ENCODE data around the gene DNTT. TPM values are rescaled to one million over a fixed set of nuclear protein-coding genes. Genes with fewer than 3 reads are reported as not detected.

DNTT gene
- total and polyA plus RNA-seq, 2 of the 13 experiments (the other 11 are each of a cell fraction or from before 2014, with no cell fraction given), result not detected

DNA sequence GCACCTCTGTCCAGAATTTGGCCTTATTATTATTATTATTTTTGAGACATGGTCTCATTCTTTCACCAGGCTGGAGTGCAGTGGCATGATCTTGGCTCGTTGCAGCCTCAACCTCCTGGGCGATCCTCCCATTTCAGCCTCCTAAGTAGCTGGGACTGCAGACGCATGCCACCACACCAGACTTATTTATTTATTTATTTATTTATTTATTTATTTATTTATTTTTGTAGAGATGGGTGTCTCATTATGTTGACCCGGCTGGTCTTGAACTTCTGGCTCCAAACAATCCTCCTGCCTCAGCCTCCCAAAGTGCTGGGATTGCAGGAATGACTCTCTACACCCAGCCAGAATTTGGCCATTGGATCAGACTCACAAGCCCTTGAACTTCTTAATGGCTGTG is 39.3 kb upstream of the DNTT start:
- CTCF ChIA-PET (ENCODE audit: low intra/inter-chr PET ratio, low total read pairs), result no interaction called here
- BruUV-seq (replicated peaks), result no TSS peak
- no peaks in the 10 kb centered on the region for H3K4me1 ChIP-seq (ENCODE audit: insufficient read depth, low read length)
- TF ChIP-seq ZNF17 (CRISPR knock-in tag; IDR thresholded peaks at IDR 0.05), result no peak
- TF ChIP-seq ZNF605 (CRISPR knock-in tag; IDR thresholded peaks at IDR 0.05), result no peak
- TF ChIP-seq, protein P1, sequence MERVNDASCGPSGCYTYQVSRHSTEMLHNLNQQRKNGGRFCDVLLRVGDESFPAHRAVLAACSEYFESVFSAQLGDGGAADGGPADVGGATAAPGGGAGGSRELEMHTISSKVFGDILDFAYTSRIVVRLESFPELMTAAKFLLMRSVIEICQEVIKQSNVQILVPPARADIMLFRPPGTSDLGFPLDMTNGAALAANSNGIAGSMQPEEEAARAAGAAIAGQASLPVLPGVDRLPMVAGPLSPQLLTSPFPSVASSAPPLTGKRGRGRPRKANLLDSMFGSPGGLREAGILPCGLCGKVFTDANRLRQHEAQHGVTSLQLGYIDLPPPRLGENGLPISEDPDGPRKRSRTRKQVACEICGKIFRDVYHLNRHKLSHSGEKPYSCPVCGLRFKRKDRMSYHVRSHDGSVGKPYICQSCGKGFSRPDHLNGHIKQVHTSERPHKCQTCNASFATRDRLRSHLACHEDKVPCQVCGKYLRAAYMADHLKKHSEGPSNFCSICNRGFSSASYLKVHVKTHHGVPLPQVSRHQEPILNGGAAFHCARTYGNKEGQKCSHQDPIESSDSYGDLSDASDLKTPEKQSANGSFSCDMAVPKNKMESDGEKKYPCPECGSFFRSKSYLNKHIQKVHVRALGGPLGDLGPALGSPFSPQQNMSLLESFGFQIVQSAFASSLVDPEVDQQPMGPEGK (CRISPR knock-in tag; IDR thresholded peaks at IDR 0.05), result no peak
- TF ChIP-seq ZNF367 (CRISPR knock-in tag; IDR thresholded peaks at IDR 0.05; ENCODE audit: borderline replicate concordance), result no peak
- TF ChIP-seq ZNF296 (CRISPR knock-in tag; conservative IDR thresholded peaks at IDR 0.05), result no peak
- no peak for TF ChIP-seq SKI (IDR thresholded peaks at IDR 0.05; ENCODE audit: partially characterized antibody)
- no peak for TF ChIP-seq ZNF282 (IDR thresholded peaks at IDR 0.05; ENCODE audit: partially characterized antibody)
- TF ChIP-seq, protein P2, sequence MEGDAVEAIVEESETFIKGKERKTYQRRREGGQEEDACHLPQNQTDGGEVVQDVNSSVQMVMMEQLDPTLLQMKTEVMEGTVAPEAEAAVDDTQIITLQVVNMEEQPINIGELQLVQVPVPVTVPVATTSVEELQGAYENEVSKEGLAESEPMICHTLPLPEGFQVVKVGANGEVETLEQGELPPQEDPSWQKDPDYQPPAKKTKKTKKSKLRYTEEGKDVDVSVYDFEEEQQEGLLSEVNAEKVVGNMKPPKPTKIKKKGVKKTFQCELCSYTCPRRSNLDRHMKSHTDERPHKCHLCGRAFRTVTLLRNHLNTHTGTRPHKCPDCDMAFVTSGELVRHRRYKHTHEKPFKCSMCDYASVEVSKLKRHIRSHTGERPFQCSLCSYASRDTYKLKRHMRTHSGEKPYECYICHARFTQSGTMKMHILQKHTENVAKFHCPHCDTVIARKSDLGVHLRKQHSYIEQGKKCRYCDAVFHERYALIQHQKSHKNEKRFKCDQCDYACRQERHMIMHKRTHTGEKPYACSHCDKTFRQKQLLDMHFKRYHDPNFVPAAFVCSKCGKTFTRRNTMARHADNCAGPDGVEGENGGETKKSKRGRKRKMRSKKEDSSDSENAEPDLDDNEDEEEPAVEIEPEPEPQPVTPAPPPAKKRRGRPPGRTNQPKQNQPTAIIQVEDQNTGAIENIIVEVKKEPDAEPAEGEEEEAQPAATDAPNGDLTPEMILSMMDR (CRISPR knock-in tag; IDR thresholded peaks at IDR 0.05), result no peak
- no peak for TF ChIP-seq ZBTB7A (CRISPR knock-in tag; IDR thresholded peaks at IDR 0.05)
- TF ChIP-seq PHF5A (CRISPR knock-in tag; IDR thresholded peaks at IDR 0.05; ENCODE audit: low read depth, unreplicated experiment), result no peak
- TF ChIP-seq LCORL (IDR thresholded peaks at IDR 0.05), result no peak
- TF ChIP-seq LCORL (CRISPR knock-in tag; IDR thresholded peaks at IDR 0.05), result no peak
- no peak for TF ChIP-seq ZFY (CRISPR knock-in tag; IDR thresholded peaks at IDR 0.05)
- TF ChIP-seq ZNF317 (CRISPR knock-in tag; IDR thresholded peaks at IDR 0.05), result no peak
- no peak for TF ChIP-seq HES4 (CRISPR knock-in tag; IDR thresholded peaks at IDR 0.05; ENCODE audit: borderline replicate concordance)
- TF ChIP-seq, protein P3, sequence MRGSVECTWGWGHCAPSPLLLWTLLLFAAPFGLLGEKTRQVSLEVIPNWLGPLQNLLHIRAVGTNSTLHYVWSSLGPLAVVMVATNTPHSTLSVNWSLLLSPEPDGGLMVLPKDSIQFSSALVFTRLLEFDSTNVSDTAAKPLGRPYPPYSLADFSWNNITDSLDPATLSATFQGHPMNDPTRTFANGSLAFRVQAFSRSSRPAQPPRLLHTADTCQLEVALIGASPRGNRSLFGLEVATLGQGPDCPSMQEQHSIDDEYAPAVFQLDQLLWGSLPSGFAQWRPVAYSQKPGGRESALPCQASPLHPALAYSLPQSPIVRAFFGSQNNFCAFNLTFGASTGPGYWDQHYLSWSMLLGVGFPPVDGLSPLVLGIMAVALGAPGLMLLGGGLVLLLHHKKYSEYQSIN (CRISPR knock-in tag; IDR thresholded peaks at IDR 0.05; ENCODE audit: borderline replicate concordance), result no peak
- no peak for TF ChIP-seq PCBP2 (optimal IDR thresholded peaks at IDR 0.05; ENCODE audit: low read depth, low read length, poor library complexity, severe bottlenecking)
- TF ChIP-seq, protein P4, sequence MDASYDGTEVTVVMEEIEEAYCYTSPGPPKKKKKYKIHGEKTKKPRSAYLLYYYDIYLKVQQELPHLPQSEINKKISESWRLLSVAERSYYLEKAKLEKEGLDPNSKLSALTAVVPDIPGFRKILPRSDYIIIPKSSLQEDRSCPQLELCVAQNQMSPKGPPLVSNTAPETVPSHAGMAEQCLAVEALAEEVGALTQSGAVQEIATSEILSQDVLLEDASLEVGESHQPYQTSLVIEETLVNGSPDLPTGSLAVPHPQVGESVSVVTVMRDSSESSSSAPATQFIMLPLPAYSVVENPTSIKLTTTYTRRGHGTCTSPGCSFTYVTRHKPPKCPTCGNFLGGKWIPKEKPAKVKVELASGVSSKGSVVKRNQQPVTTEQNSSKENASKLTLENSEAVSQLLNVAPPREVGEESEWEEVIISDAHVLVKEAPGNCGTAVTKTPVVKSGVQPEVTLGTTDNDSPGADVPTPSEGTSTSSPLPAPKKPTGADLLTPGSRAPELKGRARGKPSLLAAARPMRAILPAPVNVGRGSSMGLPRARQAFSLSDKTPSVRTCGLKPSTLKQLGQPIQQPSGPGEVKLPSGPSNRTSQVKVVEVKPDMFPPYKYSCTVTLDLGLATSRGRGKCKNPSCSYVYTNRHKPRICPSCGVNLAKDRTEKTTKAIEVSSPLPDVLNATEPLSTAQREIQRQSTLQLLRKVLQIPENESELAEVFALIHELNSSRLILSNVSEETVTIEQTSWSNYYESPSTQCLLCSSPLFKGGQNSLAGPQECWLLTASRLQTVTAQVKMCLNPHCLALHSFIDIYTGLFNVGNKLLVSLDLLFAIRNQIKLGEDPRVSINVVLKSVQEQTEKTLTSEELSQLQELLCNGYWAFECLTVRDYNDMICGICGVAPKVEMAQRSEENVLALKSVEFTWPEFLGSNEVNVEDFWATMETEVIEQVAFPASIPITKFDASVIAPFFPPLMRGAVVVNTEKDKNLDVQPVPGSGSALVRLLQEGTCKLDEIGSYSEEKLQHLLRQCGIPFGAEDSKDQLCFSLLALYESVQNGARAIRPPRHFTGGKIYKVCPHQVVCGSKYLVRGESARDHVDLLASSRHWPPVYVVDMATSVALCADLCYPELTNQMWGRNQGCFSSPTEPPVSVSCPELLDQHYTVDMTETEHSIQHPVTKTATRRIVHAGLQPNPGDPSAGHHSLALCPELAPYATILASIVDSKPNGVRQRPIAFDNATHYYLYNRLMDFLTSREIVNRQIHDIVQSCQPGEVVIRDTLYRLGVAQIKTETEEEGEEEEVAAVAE (CRISPR knock-in tag; IDR thresholded peaks at IDR 0.05; ENCODE audit: borderline replicate concordance), result no peak

More for the DNA sequence above, 39.3 kb upstream of the DNTT start:
- ATAC-seq (no peak), DNase-seq (ENCODE audit: low spot score) (no peak), FAIRE-seq (no peak)
- H4K20me1 ChIP-seq (ENCODE audit: insufficient read depth, low read length), result 0 out of 2 replicates have a peak, but pooled peaks cover 2% of the 10 kb centered on the region
- 64% methylated on average over 4 of the region's 4 CpGs for WGBS (ENCODE audit: low lambda C conversion rate)
- no peaks in the 10 kb centered on the region for H3K9me3 ChIP-seq (ENCODE audit: low read length)
- POLR2A ChIA-PET, result no interaction called here
- no peak overlapping the region for H3K27ac ChIP-seq (ENCODE audit: extremely low read length, insufficient read depth, low read length)
- no peak overlapping the region for H3K9ac ChIP-seq (ENCODE audit: insufficient read depth, low read depth, low read length)
- no peaks in the 10 kb centered on the region for H3K79me2 ChIP-seq (ENCODE audit: insufficient read depth, low read length)
- H3K4me3 ChIP-seq (replicated peaks in 1 of 3; ENCODE audit: insufficient read depth in 1 of 3, low read depth in 2 of 3, low read length in 3 of 3), result no peak overlapping the region
- H3K27me3 ChIP-seq (ENCODE audit: control insufficient read depth in 1 of 2, insufficient read depth in 2 of 2, low read length in 2 of 2), result peaks cover 0 to 5% of the 10 kb centered on the region in 2 experiments; a peak in 1 of 5 replicates
- intact Hi-C loops (cut with micrococcal nuclease; ENCODE audit: unreplicated experiment), result no loop called here
- H3K36me3 ChIP-seq (replicated peaks in 1 of 2; ENCODE audit: control insufficient read depth in 1 of 2, insufficient read depth in 2 of 2, low read length in 2 of 2), result no peaks in the 10 kb centered on the region
- in situ Hi-C loops (cut with HindIII; ENCODE audit: extremely low pct_ligation_motif_present, low pct_unique_long_range_greater_than_20kb), result no loop called here
- no peak overlapping the region for H2AFZ ChIP-seq (ENCODE audit: low read length)
- H3K4me2 ChIP-seq (ENCODE audit: low read depth, low read length), result no peak overlapping the region
